Activated T-helper 1 cell treated with Interleukin-2 at 50 U/mL for 16 hours (primary cell): ENCODE measurements around the gene NEO1.

Experiments used
- DNase-seq: peaks from one replicate; pipeline ENCODE4 v3.0.0-alpha.2; 2020; ENCODE audit warnings: low read depth

The NEO1 gene

DNA sequence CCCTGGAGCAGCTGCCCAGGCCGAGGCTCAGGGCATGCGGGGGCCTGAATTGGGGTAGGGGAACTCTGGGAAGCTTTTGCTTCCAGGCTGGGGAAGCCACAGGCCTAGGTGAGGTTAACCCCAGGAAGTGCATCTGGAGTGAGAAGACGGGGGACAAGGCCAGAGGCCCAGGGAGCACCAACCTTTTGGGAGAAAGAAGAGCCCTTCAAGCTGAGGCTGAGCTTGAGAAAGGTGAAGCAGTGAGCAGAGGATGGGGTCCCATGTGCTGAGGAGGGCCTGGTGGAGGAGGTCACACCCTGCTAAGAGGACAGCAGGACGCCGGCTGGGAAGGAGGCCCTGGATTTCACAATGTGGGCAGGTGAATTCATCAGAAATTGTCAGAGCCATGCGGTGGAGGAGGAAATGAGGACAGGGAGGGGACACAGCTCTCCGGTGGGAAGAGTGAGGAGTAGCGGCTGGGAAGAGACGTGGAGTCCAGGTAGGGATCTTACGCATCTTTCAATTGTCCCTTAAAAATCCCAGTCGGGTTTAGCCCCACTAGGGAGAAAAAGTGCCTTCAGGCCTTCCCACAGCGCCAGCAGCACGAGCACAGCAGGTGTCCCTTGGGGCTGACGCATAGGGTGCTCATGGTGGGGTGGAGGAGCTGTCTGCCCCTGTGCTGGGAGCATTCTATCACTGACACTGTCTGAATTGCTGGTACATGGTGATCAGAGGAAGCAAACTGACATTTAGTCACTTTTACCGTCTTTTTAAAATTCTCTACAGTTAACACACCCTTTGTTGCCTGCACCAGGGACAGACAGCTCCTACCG, 265.6 kb downstream of the NEO1 start:
- no peak for DNase-seq

DNA sequence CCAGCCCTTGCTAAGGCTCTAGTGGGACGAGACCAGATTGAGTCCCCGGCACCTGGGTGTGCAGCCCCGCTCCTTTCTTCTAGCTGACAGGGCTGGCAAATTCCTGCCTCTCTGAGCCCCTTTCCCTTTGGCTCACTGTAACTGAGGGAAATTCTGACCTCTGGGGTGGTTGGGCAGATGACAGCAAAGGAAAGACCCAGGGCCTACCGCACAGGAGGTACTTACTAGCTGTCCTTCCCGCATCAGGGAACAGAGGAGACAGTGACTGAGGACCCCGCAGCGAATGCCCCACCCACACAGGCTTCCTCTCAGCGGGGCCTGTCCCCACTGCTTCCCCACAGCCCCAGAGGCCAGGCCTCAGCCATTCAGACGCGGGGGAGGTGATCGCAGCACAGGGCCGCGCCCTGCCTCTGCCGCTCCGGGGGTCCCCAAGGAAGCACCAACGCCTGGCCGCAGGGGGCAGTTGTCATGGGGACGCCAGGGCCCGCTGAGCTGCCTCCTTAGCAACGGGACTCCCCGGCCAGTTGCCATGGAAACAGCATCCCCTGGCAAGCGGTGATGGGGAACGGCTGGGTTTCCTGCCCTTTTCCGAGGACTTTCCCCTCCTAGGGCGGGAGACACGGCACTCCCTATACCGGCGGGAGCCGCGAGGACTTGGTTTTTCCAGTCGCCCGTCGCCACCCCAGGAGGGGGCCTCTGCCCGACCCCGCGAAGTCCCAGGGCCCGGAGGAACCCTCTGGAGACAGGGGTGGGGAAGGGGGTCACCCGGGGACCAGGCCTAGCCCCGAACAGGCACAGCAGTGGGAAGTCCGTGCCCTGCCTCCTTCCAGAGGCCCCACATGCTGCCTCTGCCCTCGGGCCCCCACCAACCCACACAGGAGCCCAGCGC, 266.4 kb downstream of the NEO1 start:
- DNase-seq = no peak

DNA sequence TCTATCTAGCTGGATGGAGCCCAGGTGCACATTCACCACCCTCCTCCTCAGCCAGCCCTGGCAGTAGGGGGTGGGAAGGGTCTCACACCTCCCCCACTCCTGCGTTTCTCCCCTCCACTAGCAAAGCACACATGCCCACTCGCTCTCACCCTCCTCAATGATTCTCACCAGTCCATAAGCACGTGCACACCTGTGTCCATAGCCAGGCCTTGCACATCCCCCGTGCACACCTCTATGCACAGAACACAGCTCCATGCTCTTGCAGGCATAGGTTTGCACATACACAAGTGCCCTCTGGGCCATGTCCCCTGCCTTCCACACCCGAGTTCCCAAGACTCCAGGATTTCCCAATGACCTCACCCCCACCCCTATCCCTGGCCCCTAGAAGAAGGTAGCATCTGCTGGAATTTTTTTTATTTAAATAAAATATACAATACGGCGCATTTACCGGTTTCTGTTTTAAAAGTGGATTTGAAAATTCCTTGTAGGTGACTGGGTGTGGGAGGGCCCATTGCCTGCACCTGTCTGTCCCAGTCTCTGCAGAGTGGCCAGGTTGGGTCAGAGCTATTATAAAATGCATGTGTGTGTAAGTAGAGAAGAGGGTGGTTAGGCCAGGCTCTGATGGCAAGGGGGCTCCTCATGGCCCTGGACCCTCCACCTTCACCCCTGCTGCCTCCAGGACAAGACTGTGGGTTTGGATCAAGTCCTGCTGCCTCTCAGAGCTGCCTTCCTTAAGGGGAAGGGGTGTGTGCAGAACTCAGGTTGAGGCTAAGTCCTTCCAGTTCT, 267.4 kb downstream of the NEO1 start:
- DNase-seq = no peak

DNA sequence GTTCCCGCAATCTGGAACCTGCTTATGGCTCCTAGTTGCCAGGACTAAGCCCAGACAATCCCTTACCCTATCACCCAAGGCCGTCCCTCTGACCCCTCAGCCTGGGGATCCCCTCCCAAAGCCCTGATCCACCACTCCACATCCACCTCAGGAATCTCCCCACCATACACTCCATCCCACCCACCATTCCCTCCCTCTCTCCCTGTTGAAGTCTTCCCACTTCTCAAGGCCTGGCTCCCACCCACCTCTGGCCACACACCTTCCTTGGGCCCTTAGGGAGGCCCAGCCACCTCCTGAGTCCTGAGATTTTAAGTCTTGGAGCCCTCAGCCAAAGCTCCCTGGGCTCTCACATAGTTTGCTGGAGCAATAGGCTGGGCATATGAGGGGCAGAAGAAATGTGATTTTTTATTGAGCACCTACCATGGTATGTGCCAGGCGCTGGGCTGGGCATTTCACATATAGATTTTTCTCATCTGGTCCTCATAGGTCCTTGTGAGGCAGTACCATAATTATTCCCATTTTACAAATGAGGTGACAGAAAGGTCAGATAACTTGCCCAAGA, 268.4 kb downstream of the NEO1 start:
- no peak for DNase-seq

DNA sequence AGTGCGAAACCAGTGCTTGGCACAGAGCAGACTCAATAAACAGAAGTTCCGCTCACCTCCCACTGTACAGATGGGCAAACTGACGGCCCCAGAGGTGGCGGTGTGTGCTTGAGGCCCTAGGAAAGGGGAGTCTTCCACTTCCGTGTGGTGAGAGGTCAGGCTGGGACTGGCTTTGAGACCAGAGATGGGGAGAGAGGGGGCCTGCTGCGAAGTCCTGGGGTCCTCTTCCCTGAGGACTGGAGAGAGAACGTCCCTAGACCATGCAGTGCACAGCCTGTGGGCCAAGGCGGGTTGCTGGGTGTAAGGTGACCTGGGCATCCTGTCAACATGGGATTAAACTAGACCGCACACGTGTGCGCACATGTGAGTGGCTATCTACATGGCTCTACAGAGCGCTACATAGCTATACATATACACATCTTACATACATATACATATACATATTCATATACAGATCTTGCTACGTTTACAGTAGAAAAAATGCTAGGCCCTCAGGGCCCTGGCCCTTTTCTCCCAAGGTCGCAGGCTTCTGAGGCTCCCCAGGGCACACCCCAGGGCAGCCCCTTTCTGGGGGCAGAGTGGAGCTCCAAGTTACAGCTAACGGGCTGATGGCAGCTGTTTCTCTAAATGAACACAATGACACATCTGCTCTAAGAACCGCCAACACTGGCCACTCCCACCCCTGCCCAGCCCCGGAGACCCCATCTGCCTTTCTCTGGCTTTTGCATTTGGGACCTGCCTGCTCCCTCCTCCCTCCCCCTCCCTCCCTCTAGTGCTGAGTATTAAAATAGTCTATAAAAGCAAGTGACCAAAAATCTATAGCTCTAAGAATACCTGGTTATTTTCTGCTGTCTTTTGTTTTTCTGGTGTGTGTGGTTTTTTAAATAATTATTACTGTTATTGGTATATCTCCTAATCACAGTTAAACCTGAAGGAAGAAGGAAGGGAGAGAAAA, 269.5 kb downstream of the NEO1 start:
- DNase-seq = no peak

DNA sequence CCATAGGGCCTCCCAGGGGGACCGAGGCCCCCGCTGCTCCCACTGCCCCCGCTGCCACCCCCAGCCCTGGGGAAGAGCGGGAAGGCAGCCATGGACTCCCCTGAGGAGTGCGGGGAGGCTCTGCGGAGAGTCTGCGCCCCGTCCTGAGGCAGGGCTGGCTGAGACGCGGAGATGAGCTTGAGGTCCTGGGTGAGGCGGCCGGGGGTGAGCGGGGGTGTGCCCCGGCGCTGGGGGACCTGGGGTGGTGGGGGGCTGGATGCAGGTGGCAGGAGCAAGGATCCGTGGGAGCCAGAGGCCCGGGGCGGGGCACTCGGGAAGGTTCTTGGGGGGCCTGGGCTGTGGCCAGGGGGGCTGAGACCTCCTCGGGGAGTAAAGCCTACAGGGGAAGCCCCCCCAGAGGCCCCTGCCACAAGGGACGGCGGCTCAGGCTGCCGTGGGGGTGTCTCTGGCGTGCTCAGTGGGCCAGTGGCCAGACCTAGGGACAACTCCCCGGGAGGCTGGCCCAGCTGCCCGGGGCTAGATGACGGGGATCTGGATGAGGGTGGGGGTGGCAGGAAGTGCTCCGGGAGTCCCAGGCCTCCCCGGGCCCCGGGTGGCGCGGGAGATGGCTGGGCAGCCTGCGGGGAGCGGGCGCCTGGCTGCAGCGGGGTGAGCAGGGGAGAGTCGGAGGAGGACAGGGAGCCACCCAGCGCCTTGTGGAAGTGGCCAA, 270.6 kb downstream of the NEO1 start:
- DNase-seq = no peak

DNA sequence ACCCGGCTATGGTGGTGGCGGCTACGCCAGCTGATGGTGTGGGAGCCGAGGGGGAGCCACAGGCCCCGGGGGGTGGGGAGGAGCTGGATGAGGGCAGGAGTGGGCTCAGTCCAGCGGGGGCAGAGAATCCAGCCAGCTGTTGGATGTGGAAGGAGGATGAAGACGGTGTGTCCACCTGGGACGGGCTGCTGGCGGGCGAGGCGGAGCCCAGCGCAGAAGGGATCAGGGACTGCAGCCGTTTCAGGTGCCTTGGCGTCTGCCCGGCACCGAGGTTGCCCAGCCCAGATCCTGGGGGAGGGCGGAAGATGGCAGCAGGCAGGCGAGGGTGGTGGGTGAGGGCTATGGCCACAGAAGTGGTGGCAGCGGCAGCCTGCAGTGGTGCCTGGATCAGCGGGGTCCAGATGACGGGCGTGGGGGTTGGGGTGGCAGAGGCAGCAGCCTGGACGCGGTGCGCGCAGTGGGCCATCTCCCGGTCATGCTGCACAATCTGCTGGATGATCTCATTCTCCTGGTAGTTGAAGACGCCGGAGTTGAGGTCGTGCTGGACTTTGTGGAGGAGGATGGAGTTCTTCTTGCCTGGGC, 271.2 kb downstream of the NEO1 start:
- DNase-seq = no peak

DNA sequence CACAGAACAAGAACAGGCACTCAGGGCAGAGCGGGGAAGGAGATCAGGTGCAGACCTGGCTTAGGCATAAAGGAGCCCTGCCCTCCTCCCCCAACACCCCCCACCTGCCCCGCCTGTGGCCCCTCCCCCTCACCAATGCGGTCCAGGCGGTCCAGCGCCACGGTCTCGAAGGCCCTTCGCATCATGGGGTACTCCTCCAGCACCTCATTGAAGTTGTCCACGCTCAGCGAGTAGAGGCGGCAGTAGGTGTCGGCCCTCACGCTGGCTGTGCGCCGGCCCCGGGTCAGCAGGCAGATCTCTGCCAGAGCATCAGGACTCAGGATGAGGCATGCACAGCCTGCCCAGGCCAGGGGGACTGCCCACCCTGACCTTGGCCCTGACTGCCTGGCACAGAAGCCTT, 271.7 kb downstream of the NEO1 start:
- no peak for DNase-seq

DNA sequence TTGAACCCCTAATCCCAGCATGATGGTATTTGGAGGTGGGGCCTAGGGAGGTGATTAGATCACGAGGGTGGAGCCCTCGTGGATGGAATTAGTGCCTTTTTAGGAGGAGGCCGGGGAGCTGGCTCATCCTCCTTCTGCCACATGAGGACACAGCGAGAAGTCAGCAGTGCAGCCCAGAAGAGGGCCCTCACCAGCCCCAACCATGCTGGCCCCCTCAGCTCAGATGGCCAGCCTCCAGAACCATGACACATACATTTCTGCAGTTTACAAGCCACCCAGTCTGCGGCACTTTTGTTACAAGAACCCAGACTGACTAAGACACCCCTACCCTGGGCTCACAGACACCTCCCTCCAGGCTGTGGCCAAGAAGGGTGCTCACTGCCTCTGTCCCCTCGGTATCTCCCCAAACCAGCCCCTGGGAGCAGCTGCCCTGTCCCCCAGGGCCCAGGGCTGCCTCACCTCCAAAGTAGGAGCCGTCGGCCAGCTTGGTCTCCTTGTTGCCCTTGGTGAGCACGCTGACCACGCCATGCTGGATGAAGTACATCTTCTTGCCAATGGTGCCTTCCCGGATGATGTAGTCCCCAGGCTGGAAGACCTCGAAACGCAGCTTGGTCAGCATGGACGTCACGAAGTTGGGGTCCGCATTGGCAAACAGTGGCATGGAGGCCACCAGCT, 272.4 kb downstream of the NEO1 start:
- DNase-seq = no peak

DNA sequence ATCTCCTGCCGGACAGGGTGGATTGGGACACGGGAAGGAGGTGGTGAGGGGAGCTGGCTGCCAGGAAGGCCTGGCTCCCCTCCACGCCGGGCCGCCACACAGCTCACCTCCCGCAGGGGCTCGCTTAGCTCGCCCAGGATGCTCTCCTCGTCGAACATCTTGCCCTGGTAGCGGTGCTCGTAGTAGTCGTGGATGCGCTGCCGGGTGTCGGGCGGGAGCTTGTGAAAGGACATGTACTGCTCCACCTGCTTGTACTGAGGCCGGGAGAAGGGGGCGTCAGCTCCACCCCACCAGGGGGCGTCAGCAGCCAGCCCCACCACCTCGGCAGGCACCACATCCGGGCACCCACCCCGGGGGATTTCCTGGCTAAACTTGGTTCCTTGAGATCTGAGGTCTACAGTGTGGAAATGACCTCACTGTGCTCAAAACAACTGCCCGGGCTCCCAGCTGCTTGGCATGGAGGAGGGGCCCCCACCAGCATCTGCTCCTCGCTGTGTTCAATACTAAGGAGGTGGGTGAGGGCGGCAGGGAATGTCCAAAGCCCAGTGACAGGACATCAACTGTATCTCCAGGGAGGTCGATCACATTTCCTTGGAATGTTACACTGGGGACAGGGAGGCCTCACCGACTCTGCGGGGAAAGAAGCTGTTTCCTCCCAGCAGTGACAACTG, 273.1 kb downstream of the NEO1 start:
- no peak for DNase-seq

DNA sequence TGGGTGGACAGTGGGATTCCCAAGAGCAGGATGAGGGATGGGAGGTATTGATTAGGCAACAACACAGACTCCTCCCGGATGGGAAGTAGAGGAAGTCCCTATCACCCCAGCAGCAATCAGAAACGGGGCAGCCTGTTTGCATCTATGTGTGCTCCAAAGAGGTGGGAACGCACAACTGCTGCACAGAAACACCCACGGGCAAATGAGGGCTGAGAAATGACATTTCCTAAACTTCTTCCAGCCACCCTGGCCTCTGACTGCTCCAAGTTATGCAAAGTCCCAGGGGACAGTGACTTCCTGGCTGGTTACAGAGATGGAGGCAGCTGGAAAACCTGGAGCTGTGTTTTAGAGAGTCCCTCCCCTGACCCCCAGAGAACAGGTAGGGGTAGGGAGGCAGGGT, 273.9 kb downstream of the NEO1 start:
- no peak for DNase-seq

DNA sequence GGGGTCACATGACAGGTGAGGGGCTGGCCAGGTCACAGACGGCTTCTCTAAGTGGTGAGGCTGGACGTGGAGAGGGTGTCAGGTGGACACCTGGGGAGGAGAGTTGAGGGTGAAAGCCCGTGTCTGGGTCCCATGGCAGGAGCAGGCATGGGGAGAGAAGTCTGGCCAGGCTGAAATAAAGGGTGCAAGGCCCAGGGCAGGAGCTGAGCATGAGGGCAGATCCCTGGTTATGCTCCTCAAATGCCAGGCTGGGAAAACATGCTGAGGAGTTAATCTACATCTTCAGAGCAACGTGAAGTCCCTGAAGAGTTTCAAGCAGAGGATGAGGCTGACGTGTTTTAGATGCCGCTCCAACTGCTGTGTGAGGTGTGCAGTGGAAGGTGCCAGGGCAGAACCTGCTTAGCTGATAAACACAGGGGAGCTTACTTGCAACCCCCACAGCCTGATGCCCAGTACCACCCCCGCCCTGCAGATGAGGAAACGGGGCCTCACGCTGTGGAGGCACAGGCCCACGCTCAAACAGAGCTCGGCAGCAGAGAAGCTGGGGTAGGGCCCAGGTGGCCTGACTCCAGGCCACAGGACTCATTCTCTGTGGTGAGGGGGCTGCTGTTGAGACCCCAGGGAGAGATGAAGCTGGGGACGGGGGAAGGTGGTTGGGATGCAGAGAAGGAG, 276.0 kb downstream of the NEO1 start:
- DNase-seq = no peak

DNA sequence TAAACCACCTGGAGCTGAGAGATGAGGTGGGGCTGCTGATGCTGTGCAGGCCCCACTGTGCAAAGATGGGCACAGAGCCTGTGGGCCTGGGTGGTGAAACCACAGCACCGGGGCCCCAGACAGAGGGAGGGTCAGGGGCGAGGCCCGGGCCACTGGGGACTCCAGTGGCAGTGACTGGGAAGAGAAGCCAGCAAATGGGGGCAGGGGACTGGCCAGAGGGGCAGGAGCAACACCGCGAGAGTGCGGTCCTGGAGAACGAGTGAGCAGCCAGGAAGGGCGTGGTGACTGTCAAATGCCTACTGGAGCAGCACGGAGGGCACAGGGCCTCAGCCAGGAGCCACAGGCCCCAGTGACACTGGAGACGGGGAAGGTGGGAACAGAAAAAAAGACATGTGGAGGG, 276.7 kb downstream of the NEO1 start:
- no peak for DNase-seq

DNA sequence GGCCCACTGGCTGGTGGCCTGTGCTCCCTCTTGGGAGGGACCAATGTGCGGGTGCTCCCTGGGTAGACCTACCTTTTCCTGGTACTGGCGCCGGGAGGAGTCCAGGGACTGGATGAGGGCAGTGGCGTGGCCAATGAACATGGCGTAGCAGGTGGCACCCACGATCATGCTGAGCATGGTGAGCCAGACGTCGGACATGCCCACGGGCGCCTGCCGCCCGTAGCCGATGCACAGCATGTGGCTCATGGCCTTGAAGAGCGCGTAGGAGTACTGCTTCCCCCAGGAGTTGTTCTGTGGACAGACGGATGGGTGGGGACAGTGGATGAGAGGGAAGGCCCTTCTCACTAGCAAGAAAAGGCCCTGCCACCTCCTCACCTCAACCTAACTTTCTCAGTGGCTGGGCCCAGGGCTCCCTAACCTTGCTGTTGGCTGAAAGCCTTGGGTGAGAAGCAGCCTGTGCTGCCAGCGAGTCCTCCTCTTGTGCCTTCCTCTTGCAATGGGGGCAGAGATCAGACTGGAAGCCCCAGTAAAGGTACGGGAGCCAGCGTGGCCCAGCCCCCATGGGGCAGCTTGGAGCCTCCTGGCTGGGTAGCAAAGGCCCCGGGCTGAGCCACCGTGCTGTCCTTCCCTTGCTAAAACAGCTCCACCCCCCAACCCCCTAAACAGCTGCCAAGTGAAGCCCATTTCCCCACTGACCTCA, 277.4 kb downstream of the NEO1 start:
- no peak for DNase-seq

DNA sequence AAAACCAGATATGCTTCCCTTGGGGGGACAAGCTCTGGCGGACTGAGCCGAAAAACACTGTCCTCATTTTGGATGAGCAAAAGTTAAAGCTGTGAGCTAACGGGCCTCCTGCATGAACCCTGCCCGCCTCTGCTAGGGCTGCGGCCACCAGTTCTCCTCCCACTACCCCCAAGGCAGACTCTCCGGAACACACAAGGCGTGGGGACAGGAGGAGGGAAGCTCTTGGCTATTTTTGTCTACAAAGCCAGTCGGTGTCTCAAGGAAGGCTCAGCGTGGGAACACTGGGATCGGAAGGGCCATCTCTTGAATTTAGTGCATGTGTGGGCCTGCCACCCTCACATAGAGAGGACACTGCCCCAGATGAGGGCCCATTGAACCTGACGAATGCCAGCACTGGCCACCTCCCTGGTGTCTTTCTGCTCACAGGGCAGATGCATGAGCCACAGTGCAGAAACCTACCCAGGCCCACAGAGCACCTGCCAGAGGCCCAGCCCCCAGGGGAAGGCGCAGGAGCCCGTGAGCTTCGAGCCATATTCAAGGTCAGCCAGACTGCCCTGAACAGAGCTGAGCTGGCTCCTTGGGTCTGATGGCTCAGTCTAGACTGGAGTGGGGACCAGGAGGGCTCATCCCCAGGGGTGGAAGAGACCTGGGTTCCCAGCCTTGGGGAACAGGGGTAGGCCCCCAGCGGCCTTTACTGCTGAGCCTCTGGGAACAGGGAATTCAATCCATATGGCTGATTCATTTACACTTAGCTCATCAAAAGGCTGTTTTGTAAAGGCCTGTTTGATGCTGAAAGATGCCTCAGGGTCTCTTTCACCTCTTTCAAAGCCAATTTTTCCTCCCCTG, 278.2 kb downstream of the NEO1 start:
- no peak for DNase-seq

DNA sequence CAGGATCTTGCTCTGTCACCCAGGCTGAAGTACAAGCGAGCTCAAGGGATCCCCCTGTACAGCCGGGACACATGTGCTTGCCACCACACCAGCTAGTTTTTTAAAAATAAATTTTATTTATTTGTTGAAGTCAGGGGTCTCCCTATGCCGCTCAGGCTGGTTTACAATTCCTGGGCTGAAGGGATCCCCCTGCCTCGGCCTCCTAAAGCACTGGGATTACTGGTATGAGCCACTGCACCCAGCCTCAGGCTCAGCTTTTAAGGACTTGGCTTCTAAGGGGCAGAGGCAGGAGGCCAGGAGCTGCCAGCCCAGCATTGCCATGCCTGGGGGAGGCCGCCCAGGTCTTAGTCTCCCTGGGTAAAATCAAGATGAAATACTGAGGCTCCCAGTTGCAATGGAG, 279.2 kb downstream of the NEO1 start:
- no peak for DNase-seq
